ENCODE measurements around the gene ZNF664.

ZNF664 gene

GRCh38 chr12:123971770-123972456, 1.1 kb upstream of the ZNF664 start:
- H3K9me3 Mint-ChIP-seq = no peaks in the 10 kb centered on the region
- ATAC-seq (replicated peaks) = no peak
- peak; percentile 10 to 29 (median 10) for DNase-seq
- peak overlapping the region; percentile 89 to 90 for H3K4me3 Mint-ChIP-seq
- peak overlapping the region; percentile 91 to 92 for H3K27ac Mint-ChIP-seq
- peaks cover 18 to 30% of the 10 kb centered on the region in 2 donors for H3K4me1 Mint-ChIP-seq (ENCODE audit: low read depth in 2 of 2)
- H3K36me3 Mint-ChIP-seq (ENCODE audit: insufficient read depth) = peaks cover 33% of the 10 kb centered on the region
- no peaks in the 10 kb centered on the region for H3K27me3 Mint-ChIP-seq

- peak overlapping the region; percentile 91 to 96 for H3K27ac Mint-ChIP-seq
- peaks cover 33% of the 10 kb centered on the region for H3K36me3 Mint-ChIP-seq (ENCODE audit: insufficient read depth)
- DNase-seq (peak in 2 of 3 experiments; percentile 7 to 13), ATAC-seq (replicated peaks) (no peak)
- H3K27me3 Mint-ChIP-seq = no peaks in the 10 kb centered on the region
- peaks cover 18 to 30% of the 10 kb centered on the region in 2 donors for H3K4me1 Mint-ChIP-seq (ENCODE audit: low read depth in 2 of 2)
- H3K4me3 Mint-ChIP-seq = peak overlapping the region; percentile 93 to 96
- H3K9me3 Mint-ChIP-seq = no peaks in the 10 kb centered on the region
Measured at GRCh38 chr12:123973552-123974341, 732 bp downstream of the ZNF664 start.

- no peak overlapping the region for H3K4me3 Mint-ChIP-seq
- H3K4me1 Mint-ChIP-seq (ENCODE audit: low read depth in 2 of 2) = peaks cover 14 to 31% of the 10 kb centered on the region in 2 donors
- ATAC-seq (replicated peaks) = no peak
- DNase-seq = no peak
- H3K36me3 Mint-ChIP-seq (ENCODE audit: insufficient read depth) = peaks cover 29% of the 10 kb centered on the region
- no peaks in the 10 kb centered on the region for H3K27me3 Mint-ChIP-seq
- H3K9me3 Mint-ChIP-seq = no peaks in the 10 kb centered on the region
- peak overlapping the region in 1 of 2 donors; percentile 10 for H3K27ac Mint-ChIP-seq
Measured at GRCh38 chr12:123976227-123976826, 3.3 kb downstream of the ZNF664 start.

GRCh38 chr12:123979566-123979965, 6.6 kb downstream of the ZNF664 start:
- no peak overlapping the region for H3K27ac Mint-ChIP-seq
- peaks cover 8% of the 10 kb centered on the region for H3K36me3 Mint-ChIP-seq (ENCODE audit: insufficient read depth)
- no peak for ATAC-seq (replicated peaks)
- no peak overlapping the region for H3K4me3 Mint-ChIP-seq
- H3K27me3 Mint-ChIP-seq = no peaks in the 10 kb centered on the region
- peaks cover 14 to 30% of the 10 kb centered on the region in 2 donors for H3K4me1 Mint-ChIP-seq (ENCODE audit: low read depth in 2 of 2)
- H3K9me3 Mint-ChIP-seq = no peaks in the 10 kb centered on the region
- no peak for DNase-seq

GRCh38 chr12:123982269-123982668, 9.3 kb downstream of the ZNF664 start:
- Mint-ChIP-seq H3K27ac (peak overlapping the region; percentile 3 to 13), H3K4me3 (no peak overlapping the region), H3K27me3 (no peaks in the 10 kb centered on the region), H3K36me3 (ENCODE audit: insufficient read depth) (peaks cover 6% of the 10 kb centered on the region), H3K9me3 (no peaks in the 10 kb centered on the region), H3K4me1 (ENCODE audit: low read depth in 2 of 2) (peaks cover 12 to 31% of the 10 kb centered on the region in 2 donors)
- ATAC-seq (replicated peaks) (no peak), DNase-seq (no peak)

- Mint-ChIP-seq H3K27ac (peak overlapping the region in 1 of 2 donors; percentile 60), H3K36me3 (ENCODE audit: insufficient read depth) (peaks cover 17% of the 10 kb centered on the region), H3K9me3 (no peaks in the 10 kb centered on the region), H3K4me1 (ENCODE audit: low read depth in 2 of 2) (peaks cover 12 to 31% of the 10 kb centered on the region in 2 donors), H3K4me3 (peak overlapping the region in 1 of 2 donors; percentile 1), H3K27me3 (no peaks in the 10 kb centered on the region)
- DNase-seq = peak; percentile 21 to 47 (median 26)
- ATAC-seq (replicated peaks) = peak; percentile 74
Measured at GRCh38 chr12:123983822-123984485, 10.9 kb downstream of the ZNF664 start.

- H3K27ac Mint-ChIP-seq = no peak overlapping the region
- H3K4me3 Mint-ChIP-seq = no peak overlapping the region
- DNase-seq (no peak), ATAC-seq (replicated peaks) (no peak)
- H3K27me3 Mint-ChIP-seq = no peaks in the 10 kb centered on the region
- H3K4me1 Mint-ChIP-seq (ENCODE audit: low read depth in 2 of 2) = peaks cover 15 to 31% of the 10 kb centered on the region in 2 donors
- no peaks in the 10 kb centered on the region for H3K9me3 Mint-ChIP-seq
- H3K36me3 Mint-ChIP-seq (ENCODE audit: insufficient read depth) = peaks cover 20% of the 10 kb centered on the region
Measured at GRCh38 chr12:123984903-123985302, 11.9 kb downstream of the ZNF664 start.

GRCh38 chr12:123986374-123986965, 13.5 kb downstream of the ZNF664 start:
- Mint-ChIP-seq H3K27me3 (no peaks in the 10 kb centered on the region), H3K36me3 (ENCODE audit: insufficient read depth) (peaks cover 28% of the 10 kb centered on the region), H3K9me3 (no peaks in the 10 kb centered on the region), H3K27ac (peak overlapping the region in 1 of 2 donors; percentile 16), H3K4me3 (no peak overlapping the region), H3K4me1 (ENCODE audit: low read depth in 2 of 2) (peaks cover 26 to 29% of the 10 kb centered on the region in 2 donors)
- no peak for DNase-seq
- ATAC-seq (replicated peaks) = no peak

- DNase-seq (no peak), ATAC-seq (replicated peaks) (no peak)
- Mint-ChIP-seq H3K36me3 (ENCODE audit: insufficient read depth) (peaks cover 32% of the 10 kb centered on the region), H3K27ac (peak overlapping the region in 1 of 2 donors; percentile 16), H3K4me1 (ENCODE audit: low read depth in 2 of 2) (peaks cover 25 to 29% of the 10 kb centered on the region in 2 donors), H3K9me3 (no peaks in the 10 kb centered on the region), H3K27me3 (no peaks in the 10 kb centered on the region), H3K4me3 (no peak overlapping the region)
Measured at GRCh38 chr12:123987022-123987421, 14.0 kb downstream of the ZNF664 start.

GRCh38 chr12:123989168-123989567, 16.2 kb downstream of the ZNF664 start:
- Mint-ChIP-seq H3K36me3 (ENCODE audit: insufficient read depth) (peaks cover 32% of the 10 kb centered on the region), H3K4me1 (ENCODE audit: low read depth in 2 of 2) (peaks cover 22 to 23% of the 10 kb centered on the region in 2 donors), H3K4me3 (no peak overlapping the region), H3K27me3 (no peaks in the 10 kb centered on the region), H3K9me3 (no peaks in the 10 kb centered on the region), H3K27ac (peak overlapping the region in 1 of 2 donors; percentile 7)
- no peak for DNase-seq
- no peak for ATAC-seq (replicated peaks)

GRCh38 chr12:123989753-123990152, 16.7 kb downstream of the ZNF664 start:
- ATAC-seq (replicated peaks) (no peak), DNase-seq (no peak)
- Mint-ChIP-seq H3K27me3 (no peaks in the 10 kb centered on the region), H3K4me1 (ENCODE audit: low read depth in 2 of 2) (peaks cover 21 to 24% of the 10 kb centered on the region in 2 donors), H3K9me3 (no peaks in the 10 kb centered on the region), H3K27ac (no peak overlapping the region), H3K36me3 (ENCODE audit: insufficient read depth) (peaks cover 32% of the 10 kb centered on the region), H3K4me3 (no peak overlapping the region)

GRCh38 chr12:123990511-123990910, 17.5 kb downstream of the ZNF664 start:
- no peak for DNase-seq
- Mint-ChIP-seq H3K36me3 (ENCODE audit: insufficient read depth) (peaks cover 32% of the 10 kb centered on the region), H3K27ac (peak overlapping the region in 1 of 2 donors; percentile 78), H3K4me1 (ENCODE audit: low read depth in 2 of 2) (peaks cover 25 to 28% of the 10 kb centered on the region in 2 donors), H3K4me3 (no peak overlapping the region), H3K27me3 (no peaks in the 10 kb centered on the region), H3K9me3 (no peaks in the 10 kb centered on the region)
- ATAC-seq (replicated peaks) = no peak
